Naive thymus-derived CD4-positive, alpha-beta T cell (primary cell): ENCODE results near the gene TRIM25. TPM values are rescaled to one million over a fixed set of nuclear protein-coding genes. Genes with fewer than 3 reads are reported as not detected.
"Not testable (repeated sequence)": the region's sequence is repeated elsewhere in the genome, so short reads cannot be mapped to it uniquely, and the experiment has no call there.

Source experiments
- ATAC-seq: fragments of 150-1000 bp; cut with Tn5 transposase; 2 replicates; pipeline ENCODE4 v1.10.0; 2021; ENCODE audit warnings: mild to moderate bottlenecking, moderate library complexity
- CTCF ChIA-PET: fragments of 350-600 bp; sonication (Branson Sonifier 250); formaldehyde crosslinking; loops from one replicate; lab custom pipeline; 2021; ENCODE audit warnings: antibody characterized with exemption; lab: Charles Lee
- POLR2A ChIA-PET: fragments of 350-600 bp; sonication (Branson Sonifier 250); formaldehyde crosslinking; loops from one replicate; lab custom pipeline; 2021; ENCODE audit warnings: antibody characterized with exemption, inconsistent platforms; lab: Charles Lee
- DNase-seq, 9 donors: peaks; one replicate each; pipeline versions ENCODE4 v3.0.0 to v3.0.0-alpha.2; 2020 to 2022; ENCODE audit warnings: mixed read lengths in 1 of 9
- H3K27ac ChIP-seq: one replicate; pipeline ENCODE4 v1.7.0; 2013; ENCODE audit warnings: mild to moderate bottlenecking, low read depth, low read length, moderate library complexity
- H3K27me3 ChIP-seq, 2 donors: one replicate each; pipeline ENCODE4 v1.7.0; 2013; ENCODE audit warnings: low read length in 2 of 2, mild to moderate bottlenecking in 2 of 2, moderate library complexity in 2 of 2; ENCODE audit not compliant: control insufficient read depth in 2 of 2, insufficient read depth in 2 of 2
- H3K36me3 ChIP-seq, 3 experiments: 1 replicate in 2 of 3; 2 replicates in 1 of 3; pipeline ENCODE4 v1.7.0; 2013; ENCODE audit warnings: low read length in 3 of 3, mild to moderate bottlenecking in 3 of 3, moderate library complexity in 1 of 3; ENCODE audit not compliant: insufficient read depth in 3 of 3, control insufficient read depth in 2 of 3
- H3K4me1 ChIP-seq, 2 donors: one replicate each; pipeline ENCODE4 v1.7.0; 2013; ENCODE audit warnings: low read length in 2 of 2, mild to moderate bottlenecking in 2 of 2, moderate library complexity in 1 of 2; ENCODE audit not compliant: control insufficient read depth in 2 of 2, insufficient read depth in 2 of 2
- H3K4me3 ChIP-seq: 2 replicates; pipeline ENCODE4 v1.7.0; 2013; ENCODE audit warnings: mild to moderate bottlenecking, low read length
- H3K9me3 ChIP-seq, 3 experiments: 1 replicate in 2 of 3; 2 replicates in 1 of 3; pipeline ENCODE4 v1.7.0; 2013; ENCODE audit warnings: low read length in 3 of 3; ENCODE audit not compliant: control insufficient read depth in 2 of 3
- H3K27ac Mint-ChIP-seq, 9 donors: one replicate each; pipeline ENCODE4 v1.8.0; 2020 to 2022; ENCODE audit warnings: mixed read lengths in 9 of 9, mild to moderate bottlenecking in 8 of 9, moderate library complexity in 5 of 9, inconsistent platforms in 2 of 9
- H3K27me3 Mint-ChIP-seq, 5 donors: one replicate each; pipeline ENCODE4 v1.8.0; 2021 to 2022; ENCODE audit warnings: mixed read lengths in 5 of 5, mild to moderate bottlenecking in 1 of 5
- H3K36me3 Mint-ChIP-seq, 5 donors: one replicate each; pipeline ENCODE4 v1.8.0; 2020 to 2022; ENCODE audit warnings: mixed read lengths in 5 of 5, mild to moderate bottlenecking in 3 of 5, inconsistent platforms in 1 of 5
- H3K4me1 Mint-ChIP-seq, 7 donors: one replicate each; pipeline ENCODE4 v1.8.0; 2020 to 2022; ENCODE audit warnings: mixed read lengths in 7 of 7, mild to moderate bottlenecking in 3 of 7, inconsistent platforms in 1 of 7
- H3K4me3 Mint-ChIP-seq, 10 donors: one replicate each; pipeline ENCODE4 v1.8.0; 2020 to 2022; ENCODE audit warnings: mild to moderate bottlenecking in 10 of 10, mixed read lengths in 10 of 10, moderate library complexity in 6 of 10, inconsistent platforms in 2 of 10
- H3K9me3 Mint-ChIP-seq, 11 donors: one replicate each; pipeline ENCODE4 v1.8.0; 2020 to 2022; ENCODE audit warnings: mixed read lengths in 11 of 11, mild to moderate bottlenecking in 4 of 11, inconsistent platforms in 1 of 11, moderate library complexity in 1 of 11
- intact Hi-C, 2 donors: fragments of 100-400 bp; cut with micrococcal nuclease; formaldehyde crosslinking; loops; one replicate each; pipeline ENCODE4 v1.15.1; 2023
- polyA plus RNA-seq, 2 donors: library from polyadenylated mRNA; unstranded; fragments of 300-500 nt; fragmentation: Illumina TruSeq; gene quantifications; one replicate each; pipeline ENCODE4 v1.2.3, GENCODE V29; 2021
- total RNA-seq, 6 experiments: library from RNA in 5 of 6; stranded (reverse) in 5 of 6; gene quantifications; 1 replicate in 5 of 6; 2 replicates in 1 of 6; pipeline ENCODE4 v1.2.3 and lab custom pipeline; 2021 to 2026

The TRIM25 gene
- total and polyA plus RNA-seq, 7 experiments from 2014 or later = 4.8 to 133 (median 58.9) TPM

GRCh38 chr17:56947741-56948140 is 33.9 kb upstream of the TRIM25 start:
- Mint-ChIP-seq H3K27ac (no peak overlapping the region), H3K9me3 (no peaks in the 10 kb centered on the region), H3K4me3 (no peak overlapping the region), H3K36me3 (peaks cover 5 to 44% (median 15%) of the 10 kb centered on the region in 5 donors), H3K27me3 (no peaks in the 10 kb centered on the region), H3K4me1 (peaks cover 0 to 15% (median 6%) of the 10 kb centered on the region in 7 donors)
- no peaks in the 10 kb centered on the region for H3K4me1 ChIP-seq
- no peak for DNase-seq
- POLR2A ChIA-PET = interaction anchor here (0.7 kb wide), 1 partner anchor 30 kb away, joined by 3 read pairs; no protein-coding TSS in a partner anchor
- CTCF ChIA-PET = interaction anchor here (0.8 kb wide), 1 partner anchor 54 kb away, joined by 4 read pairs; no protein-coding TSS in a partner anchor
- peaks cover 0 to 57% (median 12%) of the 10 kb centered on the region in 3 experiments for H3K36me3 ChIP-seq
- H3K4me3 ChIP-seq = no peak overlapping the region
- intact Hi-C loops = no loop called here
- ATAC-seq = no peak
- H3K27me3 ChIP-seq = no peaks in the 10 kb centered on the region
- H3K9me3 ChIP-seq = no peaks in the 10 kb centered on the region
- H3K27ac ChIP-seq = no peak overlapping the region

DNA sequence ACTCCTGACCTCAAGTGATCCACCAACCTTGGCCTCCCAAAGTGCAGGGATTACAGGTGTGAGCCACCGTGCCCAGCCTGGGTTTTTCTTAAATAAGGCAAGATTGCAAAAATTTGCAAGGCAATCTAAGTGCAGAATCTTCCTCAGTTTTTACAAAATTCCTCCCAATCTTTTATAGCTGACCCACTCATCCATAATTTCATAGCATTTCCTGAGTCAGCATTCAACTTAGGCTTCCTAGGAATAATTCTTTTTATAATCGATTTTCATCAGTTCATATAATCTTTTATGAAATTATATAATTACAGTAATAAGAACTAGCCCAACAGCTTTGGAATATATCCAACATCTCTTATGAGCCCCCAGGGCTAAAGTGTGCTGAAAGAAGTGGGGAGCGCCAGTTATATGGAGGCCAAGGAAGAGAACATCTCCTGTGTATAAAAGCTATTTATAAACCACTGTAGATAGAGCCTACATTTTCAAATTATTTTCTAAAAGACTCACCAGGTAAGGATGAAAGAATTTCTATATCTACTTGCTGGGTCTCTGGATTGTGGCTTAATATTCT is 32.2 kb upstream of the TRIM25 start:
- Mint-ChIP-seq H3K4me3 (no peak overlapping the region), H3K36me3 (peaks cover 5 to 55% (median 27%) of the 10 kb centered on the region in 5 donors), H3K27me3 (no peaks in the 10 kb centered on the region), H3K4me1 (peaks cover 0 to 15% (median 5%) of the 10 kb centered on the region in 7 donors), H3K27ac (peak overlapping the region in 2 of 9 donors; percentile 21 to 62), H3K9me3 (no peaks in the 10 kb centered on the region)
- no peak for ATAC-seq
- H3K4me3 ChIP-seq = no peak overlapping the region
- intact Hi-C loops = no loop called here
- no peaks in the 10 kb centered on the region for H3K4me1 ChIP-seq
- no peak for DNase-seq
- ChIA-PET CTCF (interaction anchor here (0.6 kb wide), 1 partner anchor 1176 kb away, joined by 3 read pairs; no protein-coding TSS in a partner anchor), POLR2A (interaction anchor here (1.5 kb wide), 1 partner anchor 32 kb away, joined by 3 read pairs; the partner anchor contains the start of gene TRIM25)
- no peak overlapping the region for H3K27ac ChIP-seq
- no peaks in the 10 kb centered on the region for H3K9me3 ChIP-seq
- peaks cover 0 to 69% (median 12%) of the 10 kb centered on the region in 3 experiments for H3K36me3 ChIP-seq
- no peaks in the 10 kb centered on the region for H3K27me3 ChIP-seq

DNA sequence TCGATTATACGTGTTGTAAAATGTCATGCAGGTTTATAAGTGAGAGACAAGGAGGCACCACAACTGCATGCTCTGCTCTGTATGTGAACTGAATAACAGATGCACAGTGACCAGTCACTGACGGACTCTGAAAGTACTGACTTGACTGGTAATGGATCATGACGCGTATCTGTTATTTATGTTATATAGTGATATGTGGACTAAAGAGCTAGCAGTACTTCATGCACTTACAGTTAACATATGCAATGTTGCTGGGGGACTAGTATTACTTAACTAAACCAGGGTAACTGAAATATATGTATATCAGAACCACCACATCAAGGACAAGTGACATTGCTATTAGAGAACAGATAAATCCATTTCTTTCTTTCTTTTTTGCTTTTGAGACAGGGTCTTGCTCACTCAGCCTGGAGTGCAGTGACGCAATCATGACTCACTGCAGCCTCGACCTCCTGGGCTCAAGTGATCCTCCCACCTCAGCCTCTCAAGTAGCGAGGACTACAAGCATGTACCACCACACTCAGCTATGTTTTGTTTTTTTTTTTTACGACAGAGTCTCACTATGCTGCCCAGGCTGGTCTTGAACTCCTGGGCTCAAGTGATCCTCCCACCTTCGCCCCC is 29.8 kb upstream of the TRIM25 start:
- no peak overlapping the region for H3K27ac ChIP-seq

DNA sequence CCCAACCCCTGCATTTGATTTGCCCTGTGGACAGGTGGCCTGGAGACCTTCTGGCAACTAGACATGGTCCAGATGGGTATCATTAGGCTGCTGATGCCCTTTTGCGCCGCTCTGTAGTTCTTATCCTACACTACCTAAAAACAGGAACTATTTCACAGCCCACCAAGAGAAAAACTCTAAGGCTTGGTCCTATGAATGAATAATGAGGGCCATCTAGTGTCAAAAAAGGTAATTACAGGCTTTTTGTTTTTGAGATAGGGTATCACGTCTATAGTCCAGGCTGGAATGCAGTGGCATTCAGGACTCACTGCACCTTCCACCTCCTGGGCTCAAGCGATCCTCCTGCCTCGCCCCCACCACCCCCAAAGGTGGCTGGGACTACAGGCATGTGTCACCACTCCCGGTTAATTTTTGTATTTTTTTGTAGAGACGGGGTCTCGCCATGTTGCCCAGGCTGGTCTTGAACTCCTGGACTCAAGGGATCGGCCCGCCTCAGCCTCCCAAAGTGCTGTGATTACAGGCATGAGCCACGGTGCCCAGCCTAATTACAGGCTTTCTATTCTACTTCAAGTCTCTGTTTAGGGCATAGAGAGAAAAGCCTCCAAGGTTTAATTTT is 26.1 kb upstream of the TRIM25 start:
- Mint-ChIP-seq H3K9me3 (no peaks in the 10 kb centered on the region), H3K4me3 (no peak overlapping the region), H3K4me1 (peaks cover 0 to 19% (median 0%) of the 10 kb centered on the region in 7 donors), H3K27me3 (no peaks in the 10 kb centered on the region), H3K27ac (peak overlapping the region in 5 of 9 donors; percentile 4 to 85 (median 65)), H3K36me3 (peaks cover 10 to 55% (median 25%) of the 10 kb centered on the region in 5 donors)
- Histone ChIP-seq H3K27ac (no peak overlapping the region), H3K27me3 (no peaks in the 10 kb centered on the region), H3K36me3 (peaks cover 11 to 83% (median 13%) of the 10 kb centered on the region in 3 experiments), H3K9me3 (no peaks in the 10 kb centered on the region), H3K4me3 (no peak overlapping the region), H3K4me1 (no peaks in the 10 kb centered on the region)
- intact Hi-C loops = loop anchor here (1.0 to 5.0 kb wide), 5 partner anchors 26 to 223 kb away; partner anchors contain the start of gene TRIM25 (in 1 of the 2)
- ATAC-seq (peak; percentile 80), DNase-seq (peak in 7 of 9 donors; percentile 27 to 64 (median 52))
- ChIA-PET CTCF (interaction anchor here (0.8 to 4.1 kb wide), 9 partner anchors 11 to 120 kb away, joined by 3 to 54 read pairs (median 6); no protein-coding TSS in a partner anchor), POLR2A (no interaction called here)

More for the DNA sequence above, 29.8 kb upstream of the TRIM25 start:
- POLR2A ChIA-PET = no interaction called here
- DNase-seq (no peak), ATAC-seq (no peak)
- Mint-ChIP-seq H3K36me3 (peaks cover 0 to 45% (median 16%) of the 10 kb centered on the region in 5 donors), H3K9me3 (no peaks in the 10 kb centered on the region), H3K27me3 (no peaks in the 10 kb centered on the region), H3K27ac (no peak overlapping the region), H3K4me3 (no peak overlapping the region), H3K4me1 (peaks cover 0 to 8% (median 0%) of the 10 kb centered on the region in 7 donors)
- intact Hi-C loops = no loop called here
- no peaks in the 10 kb centered on the region for H3K9me3 ChIP-seq
- no peak overlapping the region for H3K4me3 ChIP-seq
- peaks cover under 1 to 70% (median 7%) of the 10 kb centered on the region in 3 experiments for H3K36me3 ChIP-seq
- no peaks in the 10 kb centered on the region for H3K27me3 ChIP-seq
- CTCF ChIA-PET = interaction anchor here (0.6 to 1.1 kb wide), 3 partner anchors 11 to 124 kb away, joined by 3 to 6 read pairs (median 4); no protein-coding TSS in a partner anchor
- no peaks in the 10 kb centered on the region for H3K4me1 ChIP-seq

DNA sequence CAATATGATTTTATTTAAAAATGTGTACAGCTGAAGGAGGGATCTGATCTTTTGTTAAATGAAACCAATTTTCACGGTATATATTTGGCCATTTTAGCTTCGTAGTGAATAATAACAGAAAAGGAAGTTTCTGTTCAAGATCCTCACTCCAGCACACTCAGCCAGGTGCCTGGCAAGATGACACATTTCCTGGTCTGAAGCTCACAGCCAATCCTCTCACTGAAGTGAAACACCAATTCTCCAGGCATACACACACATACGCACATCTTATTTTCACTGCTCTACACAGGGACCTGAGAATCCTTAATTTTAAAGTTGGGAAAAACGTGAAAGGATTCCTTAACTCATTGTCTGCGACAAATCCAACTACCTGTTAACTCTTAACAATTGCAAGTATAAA is 24.4 kb upstream of the TRIM25 start:
- Mint-ChIP-seq H3K36me3 (peaks cover 10 to 56% (median 37%) of the 10 kb centered on the region in 5 donors), H3K27ac (peak overlapping the region in 1 of 9 donors; percentile 19), H3K4me1 (peaks cover 0 to 29% (median 0%) of the 10 kb centered on the region in 7 donors)
- H3K4me3 ChIP-seq, ATAC-seq, H3K27ac ChIP-seq, H3K9me3 Mint-ChIP-seq, POLR2A ChIA-PET, H3K27me3 Mint-ChIP-seq, H3K4me1 ChIP-seq, H3K27me3 ChIP-seq, H3K4me3 Mint-ChIP-seq, DNase-seq, H3K9me3 ChIP-seq: not testable (repeated sequence)
- CTCF ChIA-PET = interaction anchor here (1.0 kb wide), 1 partner anchor 120 kb away, joined by 3 read pairs; no protein-coding TSS in a partner anchor
- peaks cover 11 to 70% (median 21%) of the 10 kb centered on the region in 3 experiments for H3K36me3 ChIP-seq
- intact Hi-C loops = loop anchor here in 1 of 2 donors (5.0 kb wide), 1 partner anchor 221 kb away; no protein-coding TSS in a partner anchor

- Mint-ChIP-seq H3K4me3 (peak overlapping the region in 1 of 10 donors; percentile 33), H3K27me3 (no peaks in the 10 kb centered on the region), H3K9me3 (peaks cover 0 to 2% (median 0%) of the 10 kb centered on the region in 11 donors), H3K36me3 (peaks cover 10 to 53% (median 37%) of the 10 kb centered on the region in 5 donors), H3K4me1 (peaks cover 0 to 29% (median 0%) of the 10 kb centered on the region in 7 donors), H3K27ac (no peak overlapping the region)
- H3K27ac ChIP-seq = no peak overlapping the region
- H3K4me1 ChIP-seq = no peaks in the 10 kb centered on the region
- DNase-seq (no peak), ATAC-seq (no peak)
- no peaks in the 10 kb centered on the region for H3K9me3 ChIP-seq
- no peaks in the 10 kb centered on the region for H3K27me3 ChIP-seq
- intact Hi-C loops = loop anchor here in 1 of 2 donors (5.0 kb wide), 1 partner anchor 220 kb away; no protein-coding TSS in a partner anchor
- POLR2A ChIA-PET = no interaction called here
- peaks cover 11 to 66% (median 21%) of the 10 kb centered on the region in 3 experiments for H3K36me3 ChIP-seq
- no peak overlapping the region for H3K4me3 ChIP-seq
- CTCF ChIA-PET = interaction anchor here (1.0 kb wide), 1 partner anchor 120 kb away, joined by 3 read pairs; no protein-coding TSS in a partner anchor
These were observed 23.8 kb upstream of the TRIM25 start for GRCh38 chr17:56937687-56938086.
